Endothelial cell of umbilical vein (primary cell): Measurements from ENCODE around the gene S1PR4. TPM values are rescaled to one million over a fixed set of nuclear protein-coding genes. Genes with fewer than 3 reads are reported as not detected.

Experiments used
- BruUV-seq: library from RNA; stranded (reverse); fragments of 400-500 nt; replicated peaks from 2 replicates; lab custom pipeline; 2021; lab: Mats Ljungman, UMichigan
- CTCF ChIA-PET: fragments of 300-600, 350-600 bp; sonication (Branson Sonifier 250); formaldehyde crosslinking; loops from one replicate; lab custom pipeline; 2021; ENCODE audit warnings: antibody characterized with exemption, inconsistent platforms; lab: Charles Lee
- POLR2A ChIA-PET: fragments of 300-600, 350-600 bp; sonication (Branson Sonifier 250); formaldehyde crosslinking; loops from one replicate; lab custom pipeline; 2021; ENCODE audit warnings: antibody characterized with exemption, inconsistent platforms; lab: Charles Lee
- DNase-seq: peaks from one replicate; pipeline ENCODE4 v3.0.0-alpha.2; 2011; ENCODE audit warnings: low read depth, low spot score
- FAIRE-seq: peaks from 2 replicates; lab custom pipeline; 2011; peaks lifted over from hg19 to GRCh38; lab: Jason Lieb, UNC
- H2AFZ ChIP-seq: 2 replicates; pipeline ENCODE4 v1.6.0; 2012; ENCODE audit warnings: low read depth, low read length, control low read depth, inconsistent platforms
- H3K27ac ChIP-seq: 2 replicates; pipeline ENCODE4 v1.5.1; 2011; ENCODE audit warnings: low read depth, mild to moderate bottlenecking, control low read depth, low read length, moderate library complexity; ENCODE audit not compliant: insufficient read depth
- H3K27me3 ChIP-seq, 2 experiments: 2 replicates each; pipeline versions ENCODE4 v1.6.0 to v1.6.1; 2011; ENCODE audit warnings: low read length in 2 of 2, mixed read lengths in 1 of 2; ENCODE audit not compliant: control insufficient read depth in 2 of 2, insufficient read depth in 2 of 2
- H3K36me3 ChIP-seq, 2 experiments: 2 replicates in 1 of 2; 3 replicates in 1 of 2; pipeline ENCODE4 v1.5.1; 2011; ENCODE audit warnings: low read length in 2 of 2, mild to moderate bottlenecking in 1 of 2, moderate library complexity in 1 of 2; ENCODE audit not compliant: control insufficient read depth in 2 of 2, insufficient read depth in 2 of 2; ENCODE audit errors: extremely low read depth in 1 of 2
- H3K4me1 ChIP-seq: 3 replicates; pipeline ENCODE4 v1.5.1; 2011; ENCODE audit warnings: mild to moderate bottlenecking, low read length; ENCODE audit not compliant: control insufficient read depth, insufficient read depth; ENCODE audit errors: extremely low read depth
- H3K4me2 ChIP-seq: 2 replicates; pipeline ENCODE4 v1.6.1; 2011; ENCODE audit warnings: low read length, control low read depth, mixed read lengths; ENCODE audit not compliant: insufficient read depth
- H3K4me3 ChIP-seq, 3 experiments: fragments of 200-600 bp in 1 of 3; sonication (generic), shearing (Covaris generic) in 1 of 3; replicated peaks in 1 of 3; 2 replicates each; pipeline ENCODE4 v1.5.1; 2011 to 2016; ENCODE audit warnings: control low read depth in 3 of 3, low read length in 3 of 3, mild to moderate bottlenecking in 2 of 3, inconsistent platforms in 1 of 3, low read depth in 1 of 3, moderate library complexity in 1 of 3; ENCODE audit not compliant: insufficient read depth in 1 of 3
- H3K79me2 ChIP-seq: 2 replicates; pipeline ENCODE4 v1.6.0; 2012; ENCODE audit warnings: low read length, inconsistent platforms; ENCODE audit not compliant: control insufficient read depth, insufficient read depth
- H3K9ac ChIP-seq: replicated peaks from 2 replicates; pipeline ENCODE3; 2011; ENCODE audit warnings: low read length, control low read depth; ENCODE audit not compliant: insufficient read depth; ENCODE audit errors: extremely low read depth
- H3K9me1 ChIP-seq: replicated peaks from 3 replicates; pipeline ENCODE4 v1.6.0; 2011; ENCODE audit warnings: mild to moderate bottlenecking, low read length; ENCODE audit not compliant: control insufficient read depth, insufficient read depth; ENCODE audit errors: extremely low read depth
- H3K9me3 ChIP-seq: replicated peaks from 2 replicates; pipeline ENCODE4 v1.5.1; 2012; ENCODE audit warnings: low read length, inconsistent platforms; ENCODE audit not compliant: control insufficient read depth, insufficient read depth
- H4K20me1 ChIP-seq: replicated peaks from 2 replicates; pipeline ENCODE3; 2011; ENCODE audit warnings: mild to moderate bottlenecking, low read length; ENCODE audit not compliant: control insufficient read depth, insufficient read depth; ENCODE audit errors: extremely low read depth
- EZH2 ChIP-seq: IDR thresholded peaks from 2 replicates; pipeline ENCODE4 v1.6.1; 2012; ENCODE audit warnings: borderline replicate concordance, low read depth, mild to moderate bottlenecking, moderate library complexity, low read length, inconsistent platforms; ENCODE audit not compliant: severe bottlenecking
- FOS ChIP-seq: IDR thresholded peaks from 2 replicates; pipeline ENCODE4 v1.6.1; 2011; ENCODE audit warnings: mild to moderate bottlenecking, low read length, moderate library complexity, borderline replicate concordance; ENCODE audit not compliant: insufficient read depth
- MYC ChIP-seq: IDR thresholded peaks from one replicate; pipeline ENCODE4 v1.6.1; 2011; ENCODE audit warnings: mild to moderate bottlenecking, low read depth, low read length
- POLR2AphosphoS5 ChIP-seq: IDR thresholded peaks from 2 replicates; pipeline ENCODE4 v1.6.1; 2012; ENCODE audit warnings: low read depth, mild to moderate bottlenecking, control low read depth, low read length, moderate library complexity; ENCODE audit not compliant: insufficient read depth
- dilution Hi-C: fragments of 300-500 bp; cut with MboI; formaldehyde crosslinking; loops from one replicate; pipeline ENCODE4 v1.15.0; 2019; ENCODE audit warnings: low sequenced_read_pairs; ENCODE audit not compliant: extremely low pct_ligation_motif_present
- intact Hi-C: fragments of 100-400 bp; cut with micrococcal nuclease; formaldehyde crosslinking; loops from one replicate; pipeline ENCODE4 v1.10.0; 2022
- polyA plus RNA-seq, 4 experiments: library from polyadenylated mRNA; depleted of rRNA in 3 of 4; stranded (reverse) in 3 of 4; unstranded in 1 of 4; fragments of >200 nt; gene quantifications; 2 replicates each; pipeline versions ENCODE4 v1.2.1 to v1.2.3, GENCODE V29; 2011 to 2012; ENCODE audit warnings: missing spikeins in 1 of 4
- total RNA-seq: library from RNA; stranded (reverse); gene quantifications from 2 replicates; pipeline ENCODE4 v1.2.3, GENCODE V29; 2021
- TF ChIP-seq, protein P1 (sequence below): IDR thresholded peaks from 2 replicates; pipeline ENCODE4 v1.6.1; 2011; ENCODE audit not compliant: insufficient read depth, insufficient read length

Gene S1PR4
- total and polyA plus RNA-seq, 2 donors (not counting 3 experiments of a cell fraction or from before 2014, with no cell fraction given) = 1.7 to 2.5 TPM

DNA sequence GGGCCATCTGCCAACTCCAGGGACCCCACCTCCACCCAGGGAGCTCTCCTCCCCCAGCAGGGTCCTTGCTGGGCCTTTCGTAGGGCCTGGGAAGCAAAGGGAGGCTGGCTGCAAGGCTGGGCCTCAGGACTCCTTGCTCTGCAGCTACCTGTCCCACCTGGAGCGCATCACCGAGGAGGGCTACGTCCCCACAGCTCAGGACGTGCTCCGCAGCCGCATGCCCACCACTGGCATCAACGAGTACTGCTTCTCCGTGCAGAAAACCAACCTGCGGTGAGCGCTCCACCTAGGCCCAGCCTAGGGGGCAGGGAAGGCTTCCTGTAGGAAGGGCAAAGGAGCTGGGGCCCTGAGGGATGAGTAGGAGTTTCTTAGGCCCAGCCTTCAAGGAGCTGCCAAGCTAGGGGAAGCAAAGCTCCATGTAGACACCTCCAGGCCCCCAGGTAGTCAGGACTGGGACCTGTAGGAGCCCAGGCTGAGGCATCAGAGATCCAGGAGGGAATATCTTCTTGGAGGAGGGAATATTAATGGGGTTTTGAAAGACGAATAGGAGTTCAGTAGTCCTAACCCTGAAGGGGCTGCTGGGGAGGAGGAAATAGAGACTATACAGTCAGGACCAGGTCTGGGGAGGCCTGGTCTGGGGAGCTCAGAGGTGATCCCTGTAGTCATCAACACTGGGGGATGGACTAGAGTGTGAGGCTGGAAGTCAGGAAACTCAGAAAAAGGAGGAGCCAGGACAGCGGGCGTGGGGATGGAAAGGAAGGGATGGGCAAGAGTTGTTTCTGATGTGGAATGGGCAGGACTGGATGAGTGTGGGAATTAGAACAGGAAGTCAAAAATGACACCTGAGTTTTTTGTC is 26.8 kb upstream of the S1PR4 start:
- POLR2A ChIA-PET = no interaction called here
- TF ChIP-seq FOS = no peak
- TF ChIP-seq POLR2AphosphoS5 = no peak
- no peak overlapping the region for H3K9ac ChIP-seq
- FAIRE-seq = no peak
- dilution Hi-C loops = no loop called here
- no TSS peak for BruUV-seq
- H3K9me3 ChIP-seq = no peaks in the 10 kb centered on the region
- H3K4me1 ChIP-seq = peaks cover 13% of the 10 kb centered on the region
- intact Hi-C loops = no loop called here
- no peak for DNase-seq
- CTCF ChIA-PET = interaction anchor here (0.7 to 1.8 kb wide), 5 partner anchors 10 to 201 kb away, joined by 3 to 10 read pairs (median 4); no protein-coding TSS in a partner anchor
- no peaks in the 10 kb centered on the region for H3K36me3 ChIP-seq
- H3K4me3 ChIP-seq = no peak overlapping the region
- H3K27ac ChIP-seq = no peak overlapping the region
- H3K4me2 ChIP-seq = no peak overlapping the region
- H4K20me1 ChIP-seq = no peaks in the 10 kb centered on the region
- no peaks in the 10 kb centered on the region for H3K9me1 ChIP-seq
- no peaks in the 10 kb centered on the region for H3K27me3 ChIP-seq
- H2AFZ ChIP-seq = no peak overlapping the region
- H3K79me2 ChIP-seq = no peaks in the 10 kb centered on the region

DNA sequence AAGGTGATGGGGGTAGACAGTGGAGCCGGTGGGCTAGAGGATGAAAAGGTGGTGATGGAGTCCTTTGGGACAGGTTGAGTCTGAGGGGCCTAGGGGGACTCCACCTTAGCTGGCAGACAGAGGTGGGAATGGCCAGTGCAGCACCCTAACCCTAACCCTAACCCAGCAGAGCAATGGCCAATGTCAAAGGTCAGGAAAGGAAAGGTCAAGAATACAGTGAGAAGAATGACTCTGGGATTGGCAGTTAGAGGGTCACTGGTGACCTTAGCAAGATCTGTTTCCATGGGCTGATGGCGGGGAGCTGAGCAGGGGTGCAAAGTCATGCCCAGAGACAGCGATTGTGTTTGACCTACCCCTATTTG is 26.2 kb upstream of the S1PR4 start:
- Histone ChIP-seq H3K27ac (no peak overlapping the region), H4K20me1 (no peaks in the 10 kb centered on the region), H3K4me1 (peaks cover 13% of the 10 kb centered on the region), H3K36me3 (no peaks in the 10 kb centered on the region), H3K9ac (no peak overlapping the region), H3K4me3 (no peak overlapping the region), H3K27me3 (no peaks in the 10 kb centered on the region), H3K79me2 (no peaks in the 10 kb centered on the region), H2AFZ (no peak overlapping the region), H3K9me3 (no peaks in the 10 kb centered on the region), H3K9me1 (no peaks in the 10 kb centered on the region), H3K4me2 (no peak overlapping the region)
- dilution Hi-C loops (no loop called here), intact Hi-C loops (no loop called here)
- POLR2A ChIA-PET = no interaction called here
- BruUV-seq = no TSS peak
- DNase-seq = no peak
- CTCF ChIA-PET = interaction anchor here (1.5 to 1.8 kb wide), 2 partner anchors 23 to 202 kb away, joined by 4 to 10 read pairs; no protein-coding TSS in a partner anchor
- TF ChIP-seq, protein P1, sequence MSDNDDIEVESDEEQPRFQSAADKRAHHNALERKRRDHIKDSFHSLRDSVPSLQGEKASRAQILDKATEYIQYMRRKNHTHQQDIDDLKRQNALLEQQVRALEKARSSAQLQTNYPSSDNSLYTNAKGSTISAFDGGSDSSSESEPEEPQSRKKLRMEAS = no peak
- TF ChIP-seq EZH2 (no peak), MYC (no peak)
- no peak for FAIRE-seq
